ENCODE results near the gene PSME1.

GRCh38 chr14:24094841-24095270 lies 41.1 kb upstream of the PSME1 start:
- no peak for TF ChIP-seq POLR2A (IDR thresholded peaks at IDR 0.05; ENCODE audit: low read depth, low read length)
- no peak for TF ChIP-seq MAZ (IDR thresholded peaks at IDR 0.05; ENCODE audit: borderline replicate concordance, low read depth, low read length)
- TF ChIP-seq CTCF (conservative IDR thresholded peaks at IDR 0.05; ENCODE audit: low read depth, low read length) = no peak
- no peak for TF ChIP-seq MAFK (IDR thresholded peaks at IDR 0.05; ENCODE audit: low read depth, low read length)
- TF ChIP-seq RCOR1 (IDR thresholded peaks at IDR 0.05; ENCODE audit: insufficient replicate concordance, low read length) = no peak
- TF ChIP-seq RFX5 (IDR thresholded peaks at IDR 0.05; ENCODE audit: low read depth, low read length) = no peak
- TF ChIP-seq SMC3 (IDR thresholded peaks at IDR 0.05; ENCODE audit: low read depth, low read length) = no peak
- no peak for TF ChIP-seq FOS (IDR thresholded peaks at IDR 0.05; ENCODE audit: low read depth, low read length)

Measured in IMR-90 (cell line).